NT2/D1 (cell line): ENCODE data around the gene BTF3L4.
"Not testable (repeated sequence)": the region's sequence is repeated elsewhere in the genome, so short reads cannot be mapped to it uniquely, and the experiment has no call there.

Experiments used
- SUZ12 ChIP-seq: IDR thresholded peaks from 2 replicates; pipeline ENCODE4 v1.6.1; 2011; ENCODE audit not compliant: insufficient read length, insufficient read depth; ENCODE audit errors: extremely low read depth
- YY1 ChIP-seq: IDR thresholded peaks from 2 replicates; pipeline ENCODE4 v1.6.1; 2011; ENCODE audit not compliant: insufficient read length, insufficient read depth
- ZNF274 ChIP-seq: IDR thresholded peaks from 2 replicates; pipeline ENCODE4 v1.6.1; 2011; ENCODE audit warnings: mild to moderate bottlenecking, low read depth, low read length

DNA sequence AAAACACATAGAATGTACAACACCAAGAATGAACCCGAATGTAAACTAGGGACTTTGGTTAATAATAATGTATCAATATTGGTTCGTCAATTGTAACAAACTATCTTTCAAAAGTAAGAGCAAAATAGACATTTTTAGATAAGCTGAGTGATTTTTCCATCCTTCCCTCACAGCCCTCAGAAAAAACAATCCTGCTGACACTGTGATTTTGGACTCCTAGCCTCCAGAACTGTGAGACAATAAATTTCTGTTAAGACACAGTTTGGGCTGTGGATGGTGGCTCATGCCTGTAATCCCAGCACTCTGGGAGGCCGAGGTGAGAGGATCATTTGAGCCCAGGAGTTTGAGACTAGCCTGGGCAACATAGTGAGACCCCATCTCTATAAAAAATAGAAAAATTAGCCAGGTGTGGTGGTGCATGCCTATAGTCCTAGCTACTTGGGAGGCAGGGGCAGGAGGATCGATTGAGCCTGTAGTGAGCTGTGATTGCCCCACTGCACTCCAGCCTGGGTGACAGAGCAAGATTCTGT lies 10.4 kb upstream of the BTF3L4 start:
- TF ChIP-seq YY1, ZNF274, SUZ12: not testable (repeated sequence)
